ENCODE results near the gene BTBD9.

The BTBD9 gene

GRCh38 chr6:38639498-38640215 is at the start of gene BTBD9:
TSS of gene BTBD9 (minus strand) at chr6:38639929.
- DNase-seq (ENCODE audit: insufficient read length, low spot score) = peak; percentile 51
- TF ChIP-seq CTCF (IDR thresholded peaks at IDR 0.05; ENCODE audit: insufficient read depth, missing control alignments) = no peak
- FAIRE-seq = no peak

GRCh38 chr6:38688579-38689087 is 48.9 kb upstream of the BTBD9 start:
- TF ChIP-seq CTCF (IDR thresholded peaks at IDR 0.05; ENCODE audit: insufficient read depth, missing control alignments) = no peak
- DNase-seq (ENCODE audit: insufficient read length, low spot score) (no peak), FAIRE-seq (peak; percentile 41)

GRCh38 chr6:38687549-38687948 is 47.8 kb upstream of the BTBD9 start:
- TF ChIP-seq CTCF (IDR thresholded peaks at IDR 0.05; ENCODE audit: insufficient read depth, missing control alignments) = no peak
- DNase-seq (ENCODE audit: insufficient read length, low spot score) (no peak), FAIRE-seq (peak; percentile 25)

GRCh38 chr6:38687043-38687353 is 47.3 kb upstream of the BTBD9 start:
- no peak for TF ChIP-seq CTCF (IDR thresholded peaks at IDR 0.05; ENCODE audit: insufficient read depth, missing control alignments)
- DNase-seq (ENCODE audit: insufficient read length, low spot score) (no peak), FAIRE-seq (no peak)

GRCh38 chr6:38686270-38687042 is 46.7 kb upstream of the BTBD9 start:
- DNase-seq (ENCODE audit: insufficient read length, low spot score) (no peak), FAIRE-seq (no peak)
- TF ChIP-seq CTCF (IDR thresholded peaks at IDR 0.05; ENCODE audit: insufficient read depth, missing control alignments) = no peak

GRCh38 chr6:38684904-38685303 is 45.2 kb upstream of the BTBD9 start:
- TF ChIP-seq CTCF (IDR thresholded peaks at IDR 0.05; ENCODE audit: insufficient read depth, missing control alignments) = no peak
- no peak for FAIRE-seq
- no peak for DNase-seq (ENCODE audit: insufficient read length, low spot score)

GRCh38 chr6:38684237-38684636 is 44.5 kb upstream of the BTBD9 start:
- DNase-seq (ENCODE audit: insufficient read length, low spot score) (no peak), FAIRE-seq (no peak)
- TF ChIP-seq CTCF (IDR thresholded peaks at IDR 0.05; ENCODE audit: insufficient read depth, missing control alignments) = no peak
